ENCODE measurements around the gene CFL1.
"Not testable (repeated sequence)": the region's sequence is repeated elsewhere in the genome, so short reads cannot be mapped to it uniquely, and the experiment has no call there.

Gene CFL1

DNA sequence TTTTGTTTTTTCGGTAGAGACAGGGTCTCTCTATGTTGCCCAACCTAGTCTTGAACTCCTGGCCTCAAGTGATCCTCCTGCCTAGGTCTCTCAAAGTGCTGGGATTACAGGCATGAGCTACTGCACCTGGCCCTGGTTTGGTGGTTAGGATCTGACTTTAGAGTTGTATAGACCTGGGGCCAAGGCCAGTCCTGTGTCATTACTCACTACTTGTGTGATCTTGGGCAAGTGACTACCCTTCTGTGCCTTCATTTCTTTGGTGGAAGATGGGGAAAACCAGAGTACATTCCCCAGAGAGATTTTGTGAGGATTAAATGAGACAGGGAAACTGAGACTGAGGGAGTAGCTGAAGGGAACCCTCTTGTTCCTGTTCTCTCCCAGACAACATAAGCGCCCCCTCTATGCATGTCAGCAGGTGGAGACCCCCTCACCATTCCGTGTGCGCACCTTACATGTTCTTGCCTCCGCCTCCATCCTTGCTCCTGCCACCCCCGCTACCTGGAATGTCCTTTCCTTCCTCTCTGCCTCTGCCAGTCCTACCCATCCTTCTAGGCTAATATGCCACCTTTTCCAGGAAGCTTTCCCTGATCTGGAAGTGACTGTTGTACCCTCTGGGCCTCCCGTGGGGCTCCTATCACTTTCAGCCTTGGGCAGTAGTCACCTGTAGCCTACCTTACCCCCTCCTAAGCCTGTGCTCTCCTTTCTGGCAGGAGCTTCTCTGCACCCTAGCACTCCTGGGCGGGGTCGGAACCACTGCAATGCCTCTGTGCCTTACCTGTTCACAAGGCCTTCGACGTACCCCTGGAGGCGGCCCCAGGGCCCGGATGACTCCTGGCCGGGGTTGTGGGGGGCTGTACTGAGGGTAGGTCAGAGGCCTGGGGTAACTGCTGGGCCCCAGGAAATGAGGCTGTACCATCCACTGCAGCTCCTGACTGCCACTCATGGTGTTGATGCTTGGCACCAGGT, 38.3 kb upstream of the CFL1 start:
- Histone ChIP-seq H3K36me3 (ENCODE audit: control insufficient read depth, insufficient read depth, low read length) (peaks cover 58% of the 10 kb centered on the region), H3K4me1 (ENCODE audit: control insufficient read depth, insufficient read depth, low read length, poor library complexity, severe bottlenecking) (peaks cover 38% of the 10 kb centered on the region), H3K9me3 (ENCODE audit: control insufficient read depth, low read length) (no peaks in the 10 kb centered on the region), H3K4me3 (ENCODE audit: extremely low read depth, insufficient read depth, low read length, poor library complexity, severe bottlenecking) (no peak overlapping the region), H3K27ac (ENCODE audit: low read depth, low read length, severe bottlenecking) (no peak overlapping the region)
- WGBS, 2 experiments (ENCODE audit: insufficient coverage in 2 of 2): 94 to 99% methylated on average over 12 of the region's 14 CpGs

DNA sequence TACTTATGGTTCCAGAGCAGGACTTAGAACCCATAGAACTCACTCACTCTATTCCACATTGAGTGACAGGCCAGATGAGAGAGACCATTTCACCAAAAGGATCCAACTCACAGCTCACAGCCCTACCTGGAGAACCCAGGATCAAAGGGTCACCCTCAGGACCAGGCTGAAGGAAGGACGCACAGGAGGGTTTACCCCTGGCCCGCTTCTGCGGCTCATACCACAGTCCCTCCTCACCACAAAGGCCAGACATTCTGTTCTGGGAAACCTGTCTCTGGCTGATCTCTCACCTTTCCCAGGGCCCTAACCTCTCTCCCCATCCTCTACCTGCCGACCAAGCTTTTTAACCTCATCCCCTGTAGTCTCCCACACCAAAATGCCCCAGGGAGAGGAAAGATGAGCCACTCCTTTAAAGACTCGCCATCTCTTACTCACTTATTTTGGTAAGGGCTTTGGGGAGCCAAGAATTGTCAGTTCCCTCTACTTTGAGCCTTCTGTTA, 37.6 kb upstream of the CFL1 start:
- no peak overlapping the region for H3K4me3 ChIP-seq (ENCODE audit: extremely low read depth, insufficient read depth, low read length, poor library complexity, severe bottlenecking)
- 86 to 100% methylated on average over 2 to 3 of the region's 5 CpGs for WGBS, 2 experiments (ENCODE audit: insufficient coverage in 2 of 2)
- H3K9me3 ChIP-seq (ENCODE audit: control insufficient read depth, low read length): no peaks in the 10 kb centered on the region
- peaks cover 34% of the 10 kb centered on the region for H3K4me1 ChIP-seq (ENCODE audit: control insufficient read depth, insufficient read depth, low read length, poor library complexity, severe bottlenecking)
- peaks cover 58% of the 10 kb centered on the region for H3K36me3 ChIP-seq (ENCODE audit: control insufficient read depth, insufficient read depth, low read length)
- H3K27ac ChIP-seq (ENCODE audit: low read depth, low read length, severe bottlenecking): no peak overlapping the region

DNA sequence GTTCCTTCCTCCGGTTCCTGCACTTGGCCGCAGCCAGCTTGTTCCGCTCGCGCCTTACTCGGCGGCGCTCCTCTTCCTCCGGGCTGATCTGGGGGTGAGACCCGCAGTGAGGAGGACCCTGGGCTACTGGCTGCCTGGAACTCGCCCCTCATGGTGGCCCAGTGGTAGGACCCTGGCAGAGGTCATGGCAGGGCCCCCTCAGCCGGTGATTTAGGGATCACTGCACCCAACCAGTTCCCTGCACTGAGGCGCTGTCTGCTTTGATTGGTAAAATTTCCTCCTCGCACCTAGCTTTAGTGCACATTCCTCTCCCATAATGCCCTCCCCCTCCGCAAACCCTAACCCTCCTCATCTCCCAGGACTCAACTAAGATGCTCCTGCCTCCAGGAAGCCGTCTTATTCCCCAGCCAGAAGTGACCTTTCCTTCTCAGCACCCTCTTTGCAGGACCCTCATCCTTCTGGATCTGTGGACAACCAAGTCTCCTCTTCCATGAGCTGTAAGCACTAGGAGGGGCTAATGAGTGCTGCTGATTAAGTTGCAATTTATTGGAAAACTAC, 36.1 kb upstream of the CFL1 start:
- peaks cover 45% of the 10 kb centered on the region for H3K4me1 ChIP-seq (ENCODE audit: control insufficient read depth, insufficient read depth, low read length, poor library complexity, severe bottlenecking)
- 92 to 95% methylated on average over 7 to 14 of the region's 16 CpGs for WGBS, 2 experiments (ENCODE audit: insufficient coverage in 2 of 2)
- H3K36me3 ChIP-seq (ENCODE audit: control insufficient read depth, insufficient read depth, low read length): peaks cover 58% of the 10 kb centered on the region
- H3K4me3 ChIP-seq (ENCODE audit: extremely low read depth, insufficient read depth, low read length, poor library complexity, severe bottlenecking): no peak overlapping the region
- no peaks in the 10 kb centered on the region for H3K9me3 ChIP-seq (ENCODE audit: control insufficient read depth, low read length)
- no peak overlapping the region for H3K27ac ChIP-seq (ENCODE audit: low read depth, low read length, severe bottlenecking)

DNA sequence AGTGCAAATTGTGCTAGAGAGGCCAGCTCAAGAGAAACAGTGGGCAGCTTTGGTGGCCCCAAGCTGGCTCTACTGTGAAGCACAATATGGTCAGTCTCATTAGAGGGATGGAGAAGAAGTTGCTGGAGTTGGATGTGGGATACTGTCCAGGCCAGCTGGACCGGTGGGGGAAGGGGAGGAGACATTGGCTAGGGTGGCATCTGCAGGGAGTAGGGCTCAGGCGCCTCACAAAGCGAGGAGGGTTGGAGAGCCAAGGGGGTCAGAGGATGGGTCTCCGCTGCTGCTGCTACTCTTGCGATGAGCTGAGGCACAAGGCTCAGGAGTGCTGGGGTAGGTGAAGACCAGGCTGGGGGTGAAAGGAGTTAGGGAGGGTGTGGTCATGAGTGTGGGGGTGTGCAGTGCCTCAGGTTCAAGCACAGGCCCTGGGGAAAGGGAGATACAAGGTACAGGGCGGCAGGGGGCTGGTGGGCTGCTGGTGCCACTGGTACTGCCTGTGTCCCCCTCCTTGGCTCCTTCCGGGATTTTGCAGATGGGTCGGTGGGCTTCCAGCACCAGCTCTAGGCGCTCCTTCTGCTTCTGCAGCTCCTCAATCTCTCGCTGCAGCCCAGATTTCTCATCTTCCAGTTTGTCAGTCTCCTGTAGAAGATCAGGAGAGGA, 34.8 kb upstream of the CFL1 start:
- WGBS, 2 experiments (ENCODE audit: insufficient coverage in 2 of 2): 87 to 90% methylated on average over 8 of the region's 10 CpGs
- Histone ChIP-seq H3K27ac (ENCODE audit: low read depth, low read length, severe bottlenecking) (no peak overlapping the region), H3K4me3 (ENCODE audit: extremely low read depth, insufficient read depth, low read length, poor library complexity, severe bottlenecking) (no peak overlapping the region), H3K9me3 (ENCODE audit: control insufficient read depth, low read length) (no peaks in the 10 kb centered on the region), H3K36me3 (ENCODE audit: control insufficient read depth, insufficient read depth, low read length) (peaks cover 53% of the 10 kb centered on the region), H3K4me1 (ENCODE audit: control insufficient read depth, insufficient read depth, low read length, poor library complexity, severe bottlenecking) (peaks cover 45% of the 10 kb centered on the region)

DNA sequence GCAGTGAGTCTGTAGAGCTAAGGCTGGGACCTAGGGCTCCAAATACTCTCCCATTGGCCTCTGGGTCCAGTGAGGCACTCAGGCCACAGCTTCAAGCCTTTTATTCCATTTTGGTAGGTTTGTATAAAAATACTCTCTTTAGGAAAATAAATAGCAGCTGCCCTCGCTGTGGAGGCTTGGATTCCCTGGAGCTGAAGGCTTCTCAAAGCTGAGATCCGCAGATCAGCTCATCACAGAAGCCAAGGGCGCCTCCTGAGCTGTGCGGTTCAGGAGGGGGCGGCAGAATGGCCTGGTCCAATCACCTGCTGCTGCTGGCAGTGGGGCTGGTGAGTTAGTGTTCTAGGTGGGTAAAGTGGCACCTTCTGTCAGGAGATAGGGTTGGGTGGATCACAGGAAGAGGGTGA, 34.2 kb upstream of the CFL1 start:
- H3K4me1 ChIP-seq (ENCODE audit: control insufficient read depth, insufficient read depth, low read length, poor library complexity, severe bottlenecking): peaks cover 49% of the 10 kb centered on the region
- WGBS, 2 experiments (ENCODE audit: insufficient coverage in 2 of 2): 90 to 92% methylated on average over 5 of the region's 5 CpGs
- H3K9me3 ChIP-seq (ENCODE audit: control insufficient read depth, low read length): not testable (repeated sequence)
- peak overlapping the region; percentile 78 for H3K27ac ChIP-seq (ENCODE audit: low read depth, low read length, severe bottlenecking)
- peaks cover 49% of the 10 kb centered on the region for H3K36me3 ChIP-seq (ENCODE audit: control insufficient read depth, insufficient read depth, low read length)
- peak overlapping the region; percentile 59 for H3K4me3 ChIP-seq (ENCODE audit: extremely low read depth, insufficient read depth, low read length, poor library complexity, severe bottlenecking)

DNA sequence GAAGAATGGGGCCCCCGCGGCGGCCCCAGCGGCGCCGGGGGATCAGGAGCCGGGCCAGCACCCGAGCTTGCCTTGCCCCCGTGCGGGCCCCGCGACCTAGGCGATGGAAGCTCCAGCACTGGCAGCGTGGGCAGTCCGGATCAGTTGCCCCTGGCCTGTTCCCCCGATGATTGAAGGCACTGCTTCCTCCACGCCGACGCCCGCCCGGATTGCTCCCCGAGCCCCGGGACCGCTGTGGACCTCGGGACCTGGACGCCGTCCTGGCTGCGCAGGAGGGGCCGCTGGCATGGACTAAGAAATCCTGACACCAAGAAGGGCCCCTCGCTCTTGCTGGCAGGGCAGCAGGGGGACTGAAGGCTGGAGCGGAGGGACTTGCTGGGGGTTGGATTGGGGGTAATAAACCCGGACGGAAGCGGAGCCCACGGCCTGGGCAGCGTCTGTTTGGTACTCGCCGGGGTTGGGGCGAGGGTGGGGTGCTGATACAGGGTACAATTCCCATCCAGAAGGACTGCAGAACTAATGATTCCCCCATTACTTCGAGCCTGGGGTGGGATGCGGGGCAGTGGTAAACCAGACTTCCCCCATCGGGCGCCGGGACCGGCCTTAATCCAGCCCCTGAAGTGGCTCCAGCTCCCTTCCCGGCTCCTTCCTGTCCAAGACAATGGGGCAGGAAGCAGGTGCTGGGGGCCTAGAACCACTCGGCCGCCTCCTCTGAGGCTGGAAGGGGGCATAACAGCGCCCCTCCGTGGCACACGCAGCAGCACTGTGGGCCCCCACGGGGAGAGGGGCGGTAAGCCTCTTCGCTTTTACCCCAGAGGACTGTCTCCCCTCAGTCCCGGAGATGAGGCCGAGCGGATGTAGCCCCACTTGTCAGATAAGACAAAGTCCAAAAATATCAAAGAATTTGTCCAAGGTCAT, 33.5 kb upstream of the CFL1 start:
- Histone ChIP-seq H3K4me3 (ENCODE audit: extremely low read depth, insufficient read depth, low read length, poor library complexity, severe bottlenecking) (peak overlapping the region; percentile 59), H3K9me3 (ENCODE audit: control insufficient read depth, low read length) (no peaks in the 10 kb centered on the region), H3K36me3 (ENCODE audit: control insufficient read depth, insufficient read depth, low read length) (peaks cover 49% of the 10 kb centered on the region), H3K27ac (ENCODE audit: low read depth, low read length, severe bottlenecking) (peak overlapping the region; percentile 78), H3K4me1 (ENCODE audit: control insufficient read depth, insufficient read depth, low read length, poor library complexity, severe bottlenecking) (peaks cover 50% of the 10 kb centered on the region)
- WGBS, 2 experiments (ENCODE audit: insufficient coverage in 2 of 2): 2 to 10% methylated on average over 43 to 45 of the region's 57 CpGs

DNA sequence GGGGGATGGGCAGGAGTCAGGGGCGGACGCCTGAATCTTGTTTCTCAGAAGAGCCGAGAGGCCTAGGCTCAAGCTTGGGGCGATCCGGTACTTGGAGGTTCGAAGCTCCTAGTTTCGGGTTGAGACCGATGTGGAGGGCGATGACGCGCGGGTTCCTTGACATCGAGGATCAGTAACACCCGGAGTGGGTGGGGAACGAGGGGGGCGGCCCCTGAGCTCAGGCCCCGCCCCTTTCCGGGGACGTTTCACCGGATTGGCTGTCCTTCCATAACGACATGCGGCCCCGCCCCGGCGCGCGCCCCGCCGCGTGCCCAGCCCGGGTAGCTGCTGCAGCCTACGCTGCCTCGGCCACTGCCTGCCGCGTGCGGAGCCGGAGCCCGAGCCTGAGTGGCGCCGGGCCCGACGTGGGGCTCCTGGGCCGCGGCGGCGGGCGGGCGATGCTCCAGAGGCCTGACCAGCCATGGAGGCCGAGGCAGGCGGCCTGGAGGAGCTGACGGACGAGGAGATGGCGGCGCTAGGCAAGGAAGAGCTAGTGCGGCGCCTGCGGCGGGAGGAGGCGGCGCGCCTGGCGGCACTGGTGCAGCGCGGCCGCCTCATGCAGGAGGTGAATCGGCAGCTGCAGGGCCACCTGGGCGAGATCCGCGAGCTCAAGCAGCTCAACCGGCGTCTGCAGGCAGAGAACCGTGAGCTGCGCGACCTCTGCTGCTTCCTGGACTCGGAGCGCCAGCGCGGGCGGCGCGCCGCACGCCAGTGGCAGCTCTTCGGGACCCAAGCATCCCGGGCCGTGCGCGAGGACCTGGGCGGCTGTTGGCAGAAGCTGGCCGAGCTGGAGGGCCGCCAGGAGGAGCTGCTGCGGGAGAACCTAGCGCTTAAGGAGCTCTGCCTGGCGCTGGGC, 32.6 kb upstream of the CFL1 start, which contains the start of gene CCDC85B:
TSS of gene CCDC85B (plus strand) at position 350 of the 895 bp plus-strand sequence. CDS start at position 461, 111 bp downstream.
- Histone ChIP-seq H3K9me3 (ENCODE audit: control insufficient read depth, low read length) (no peaks in the 10 kb centered on the region), H3K4me3 (ENCODE audit: extremely low read depth, insufficient read depth, low read length, poor library complexity, severe bottlenecking) (peak within 1 kb of the TSS; percentile 59), H3K36me3 (ENCODE audit: control insufficient read depth, insufficient read depth, low read length) (peaks cover 49% of the 10 kb centered on the region), H3K27ac (ENCODE audit: low read depth, low read length, severe bottlenecking) (peak within 1 kb of the TSS; percentile 78), H3K4me1 (ENCODE audit: control insufficient read depth, insufficient read depth, low read length, poor library complexity, severe bottlenecking) (peaks cover 48% of the 10 kb centered on the region)
- 0 to 1% methylated on average over 63 to 88 of the region's 94 CpGs for WGBS, 2 experiments (ENCODE audit: insufficient coverage in 2 of 2)

DNA sequence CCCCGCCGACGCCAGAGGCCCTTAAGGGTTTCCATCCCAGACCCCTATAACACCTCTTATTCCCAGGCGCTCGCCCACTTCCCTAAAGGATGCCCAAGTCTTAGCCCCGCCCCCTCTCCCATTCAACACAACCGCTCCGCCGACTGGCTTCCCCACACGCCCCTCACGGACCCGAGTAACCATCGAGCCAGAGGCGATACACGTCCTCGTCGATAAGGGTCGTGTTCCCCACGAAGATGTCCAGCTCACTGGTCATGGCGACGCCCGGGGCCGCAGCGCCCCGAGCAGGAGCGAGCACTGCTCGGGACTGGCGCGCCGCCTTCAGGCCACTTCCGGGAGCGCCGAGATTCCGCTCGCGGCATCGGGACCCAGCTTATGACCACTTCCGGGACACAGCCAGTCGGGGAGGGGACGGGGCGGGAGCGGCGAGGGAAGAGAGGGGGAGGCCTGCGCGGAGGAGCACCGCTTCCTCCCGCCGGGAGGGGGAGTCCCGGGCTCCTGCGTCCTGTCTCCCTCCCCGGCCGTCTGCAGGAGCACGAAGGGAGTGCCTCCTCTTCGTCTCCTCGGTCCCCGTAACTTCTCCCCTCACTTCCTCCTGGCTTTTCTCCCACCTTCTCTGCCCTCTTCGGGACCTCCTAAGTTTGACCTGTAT, 30.3 kb upstream of the CFL1 start, which contains the start of gene FIBP:
TSS of gene FIBP (minus strand) at position 309 of the 652 bp plus-strand sequence. CDS start at position 256, 53 bp downstream.
- peak within 1 kb of the TSS; percentile 96 for H3K27ac ChIP-seq (ENCODE audit: low read depth, low read length, severe bottlenecking)

DNA sequence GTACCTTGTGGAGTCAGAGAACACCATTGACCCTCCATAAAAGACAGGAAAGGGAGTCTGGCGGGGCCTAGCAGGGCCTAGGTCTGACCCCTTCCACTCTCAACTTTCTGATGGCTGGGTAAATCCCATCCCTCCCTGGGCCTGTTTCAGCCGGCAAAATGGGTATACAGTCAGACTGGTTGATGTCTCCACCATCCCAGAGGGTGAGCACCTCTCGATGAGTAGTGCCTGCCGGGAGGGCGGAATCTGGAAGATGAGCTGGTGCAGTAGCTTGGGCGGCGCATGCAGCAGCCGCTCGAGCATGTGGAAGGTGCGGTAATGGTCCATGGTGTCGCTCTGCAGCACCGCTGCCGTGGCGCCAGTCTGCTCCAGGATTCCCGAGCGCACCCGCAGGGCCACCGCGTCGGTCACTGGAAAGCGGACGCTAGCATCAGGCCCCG, 29.8 kb upstream of the CFL1 start:
- Histone ChIP-seq H3K27ac (ENCODE audit: low read depth, low read length, severe bottlenecking) (peak overlapping the region; percentile 96), H3K9me3 (ENCODE audit: control insufficient read depth, low read length) (no peaks in the 10 kb centered on the region), H3K4me3 (ENCODE audit: extremely low read depth, insufficient read depth, low read length, poor library complexity, severe bottlenecking) (peak overlapping the region; percentile 67), H3K36me3 (ENCODE audit: control insufficient read depth, insufficient read depth, low read length) (peaks cover 55% of the 10 kb centered on the region), H3K4me1 (ENCODE audit: control insufficient read depth, insufficient read depth, low read length, poor library complexity, severe bottlenecking) (peaks cover 32% of the 10 kb centered on the region)
- WGBS, 2 experiments (ENCODE audit: insufficient coverage in 2 of 2): 2 to 4% methylated on average over 20 to 22 of the region's 23 CpGs

More for the DNA sequence above, 30.3 kb upstream of the CFL1 start, which contains the start of gene FIBP:
- 0% methylated on average over 45 to 55 of the region's 57 CpGs for WGBS, 2 experiments (ENCODE audit: insufficient coverage in 2 of 2)
- Histone ChIP-seq H3K9me3 (ENCODE audit: control insufficient read depth, low read length) (no peaks in the 10 kb centered on the region), H3K36me3 (ENCODE audit: control insufficient read depth, insufficient read depth, low read length) (peaks cover 55% of the 10 kb centered on the region), H3K4me3 (ENCODE audit: extremely low read depth, insufficient read depth, low read length, poor library complexity, severe bottlenecking) (peak within 1 kb of the TSS; percentile 67), H3K4me1 (ENCODE audit: control insufficient read depth, insufficient read depth, low read length, poor library complexity, severe bottlenecking) (peaks cover 37% of the 10 kb centered on the region)
